ENCODE data around the gene LRRC8D.

DNA sequence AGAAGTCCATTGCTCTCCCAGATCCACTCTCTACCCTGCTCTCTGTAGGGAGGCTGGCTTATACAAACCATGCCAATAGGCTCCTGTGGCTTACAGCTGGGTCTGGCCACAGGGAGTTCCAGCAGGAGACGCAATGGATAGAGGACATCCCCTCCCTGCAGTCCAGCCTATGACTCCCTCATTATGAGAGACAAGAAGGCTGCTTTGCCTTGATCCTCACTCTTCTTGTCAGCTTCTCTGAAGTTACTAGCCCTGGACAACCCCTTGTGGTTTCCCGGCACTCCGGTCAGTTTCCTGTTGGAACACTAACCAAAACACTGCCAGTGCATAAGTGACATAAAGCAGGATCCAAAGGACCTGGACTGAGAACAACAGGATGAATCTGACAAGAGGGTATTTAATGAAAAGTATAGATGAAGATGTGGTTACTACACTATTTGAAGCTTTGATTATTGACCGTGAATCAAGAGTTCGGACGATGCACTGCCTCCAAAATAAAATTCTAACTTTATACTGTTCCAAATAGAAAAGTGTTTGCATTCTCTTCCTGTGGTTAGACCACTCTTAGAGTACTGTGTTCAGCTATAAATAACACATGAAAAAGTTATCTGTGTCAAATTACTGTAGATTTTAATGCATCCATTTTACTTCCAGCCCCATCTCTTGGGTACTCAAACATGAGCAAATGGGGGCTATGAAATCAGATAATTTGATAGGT lies 141.4 kb downstream of the LRRC8D start:
- no peak for TF ChIP-seq POLR2A (IDR thresholded peaks at IDR 0.05; ENCODE audit: low read length)
- no peak for TF ChIP-seq GATA1 (IDR thresholded peaks at IDR 0.05; ENCODE audit: low read depth, low read length)
